Panc1 (cell line): ENCODE data around the gene ENGASE.
"Not testable (repeated sequence)": the region's sequence is repeated elsewhere in the genome, so short reads cannot be mapped to it uniquely, and the experiment has no call there.

ENCODE experiments used
- POLR2AphosphoS5 ChIP-seq: IDR thresholded peaks from 2 replicates; pipeline ENCODE4 v1.6.1; 2012; ENCODE audit warnings: mild to moderate bottlenecking, low read depth, low read length, moderate library complexity
- SIN3A ChIP-seq: IDR thresholded peaks from 2 replicates; pipeline ENCODE4 v1.6.1; 2012; ENCODE audit warnings: low read depth, mild to moderate bottlenecking, low read length, moderate library complexity, borderline replicate concordance; ENCODE audit not compliant: insufficient read depth
- TCF7L2 ChIP-seq: IDR thresholded peaks from 2 replicates; pipeline ENCODE4 v1.6.1; 2011; ENCODE audit warnings: mild to moderate bottlenecking, low read depth, low read length, inconsistent platforms
- TF ChIP-seq, protein P1 (sequence below): fragments of 450-650 bp; IDR thresholded peaks from 2 replicates; pipeline ENCODE4 v1.5.1; 2017; ENCODE audit warnings: mild to moderate bottlenecking
- TF ChIP-seq, protein P2 (sequence below), 2 experiments: IDR thresholded peaks; 2 replicates each; pipeline ENCODE4 v1.6.1; 2011 to 2012; ENCODE audit warnings: low read depth in 2 of 2, control low read depth in 1 of 2, low read length in 1 of 2, mild to moderate bottlenecking in 1 of 2, moderate library complexity in 1 of 2; ENCODE audit not compliant: insufficient read depth in 1 of 2

DNA sequence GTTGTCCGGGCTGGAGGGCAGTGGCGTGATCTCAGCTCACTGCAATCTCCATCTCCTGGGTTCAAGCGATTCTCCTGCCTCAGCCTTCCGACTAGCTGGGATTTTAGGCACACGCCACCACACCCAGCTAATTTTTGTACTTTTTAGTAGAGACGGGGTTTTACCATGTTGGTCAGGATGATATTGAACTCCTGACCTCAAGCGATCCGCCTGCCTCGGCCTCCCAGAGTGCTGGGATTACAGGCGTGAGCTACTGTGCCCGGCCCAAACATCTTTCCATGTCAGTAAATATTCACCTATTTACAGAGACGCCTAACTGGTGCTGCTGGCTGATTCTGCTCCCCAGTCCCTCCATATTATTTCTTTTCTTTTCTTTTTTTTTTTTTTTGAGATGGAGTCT is 44.0 kb upstream of the ENGASE start:
- not testable (repeated sequence) for TF ChIP-seq POLR2AphosphoS5, TCF7L2, SIN3A
- TF ChIP-seq, protein P1, sequence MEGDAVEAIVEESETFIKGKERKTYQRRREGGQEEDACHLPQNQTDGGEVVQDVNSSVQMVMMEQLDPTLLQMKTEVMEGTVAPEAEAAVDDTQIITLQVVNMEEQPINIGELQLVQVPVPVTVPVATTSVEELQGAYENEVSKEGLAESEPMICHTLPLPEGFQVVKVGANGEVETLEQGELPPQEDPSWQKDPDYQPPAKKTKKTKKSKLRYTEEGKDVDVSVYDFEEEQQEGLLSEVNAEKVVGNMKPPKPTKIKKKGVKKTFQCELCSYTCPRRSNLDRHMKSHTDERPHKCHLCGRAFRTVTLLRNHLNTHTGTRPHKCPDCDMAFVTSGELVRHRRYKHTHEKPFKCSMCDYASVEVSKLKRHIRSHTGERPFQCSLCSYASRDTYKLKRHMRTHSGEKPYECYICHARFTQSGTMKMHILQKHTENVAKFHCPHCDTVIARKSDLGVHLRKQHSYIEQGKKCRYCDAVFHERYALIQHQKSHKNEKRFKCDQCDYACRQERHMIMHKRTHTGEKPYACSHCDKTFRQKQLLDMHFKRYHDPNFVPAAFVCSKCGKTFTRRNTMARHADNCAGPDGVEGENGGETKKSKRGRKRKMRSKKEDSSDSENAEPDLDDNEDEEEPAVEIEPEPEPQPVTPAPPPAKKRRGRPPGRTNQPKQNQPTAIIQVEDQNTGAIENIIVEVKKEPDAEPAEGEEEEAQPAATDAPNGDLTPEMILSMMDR, result not testable (repeated sequence)
- TF ChIP-seq, protein P2, sequence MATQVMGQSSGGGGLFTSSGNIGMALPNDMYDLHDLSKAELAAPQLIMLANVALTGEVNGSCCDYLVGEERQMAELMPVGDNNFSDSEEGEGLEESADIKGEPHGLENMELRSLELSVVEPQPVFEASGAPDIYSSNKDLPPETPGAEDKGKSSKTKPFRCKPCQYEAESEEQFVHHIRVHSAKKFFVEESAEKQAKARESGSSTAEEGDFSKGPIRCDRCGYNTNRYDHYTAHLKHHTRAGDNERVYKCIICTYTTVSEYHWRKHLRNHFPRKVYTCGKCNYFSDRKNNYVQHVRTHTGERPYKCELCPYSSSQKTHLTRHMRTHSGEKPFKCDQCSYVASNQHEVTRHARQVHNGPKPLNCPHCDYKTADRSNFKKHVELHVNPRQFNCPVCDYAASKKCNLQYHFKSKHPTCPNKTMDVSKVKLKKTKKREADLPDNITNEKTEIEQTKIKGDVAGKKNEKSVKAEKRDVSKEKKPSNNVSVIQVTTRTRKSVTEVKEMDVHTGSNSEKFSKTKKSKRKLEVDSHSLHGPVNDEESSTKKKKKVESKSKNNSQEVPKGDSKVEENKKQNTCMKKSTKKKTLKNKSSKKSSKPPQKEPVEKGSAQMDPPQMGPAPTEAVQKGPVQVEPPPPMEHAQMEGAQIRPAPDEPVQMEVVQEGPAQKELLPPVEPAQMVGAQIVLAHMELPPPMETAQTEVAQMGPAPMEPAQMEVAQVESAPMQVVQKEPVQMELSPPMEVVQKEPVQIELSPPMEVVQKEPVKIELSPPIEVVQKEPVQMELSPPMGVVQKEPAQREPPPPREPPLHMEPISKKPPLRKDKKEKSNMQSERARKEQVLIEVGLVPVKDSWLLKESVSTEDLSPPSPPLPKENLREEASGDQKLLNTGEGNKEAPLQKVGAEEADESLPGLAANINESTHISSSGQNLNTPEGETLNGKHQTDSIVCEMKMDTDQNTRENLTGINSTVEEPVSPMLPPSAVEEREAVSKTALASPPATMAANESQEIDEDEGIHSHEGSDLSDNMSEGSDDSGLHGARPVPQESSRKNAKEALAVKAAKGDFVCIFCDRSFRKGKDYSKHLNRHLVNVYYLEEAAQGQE (IDR thresholded peaks at IDR 0.05; ENCODE audit: insufficient read depth in 1 of 2, low read depth in 2 of 2, low read length in 1 of 2), result not testable (repeated sequence)
